ENCODE results near the gene SLC66A2.

GRCh38 chr18:79864006-79864725 is 87.3 kb downstream of the SLC66A2 start:
- TF ChIP-seq CTCF (IDR thresholded peaks at IDR 0.05), result no peak
- TF ChIP-seq POLR2A (IDR thresholded peaks at IDR 0.05), result no peak

Measured in testis (tissue), 2 donors.